HG03378 (cell line): ENCODE data around the gene NAA35.

Experiments
- ATAC-seq: cut with Tn5 transposase; IDR thresholded peaks from one replicate; pipeline ENCODE4 v1.9.1; 2021; ENCODE audit warnings: mild to moderate bottlenecking, moderate library complexity; ENCODE audit not compliant: unreplicated experiment

NAA35 gene

DNA sequence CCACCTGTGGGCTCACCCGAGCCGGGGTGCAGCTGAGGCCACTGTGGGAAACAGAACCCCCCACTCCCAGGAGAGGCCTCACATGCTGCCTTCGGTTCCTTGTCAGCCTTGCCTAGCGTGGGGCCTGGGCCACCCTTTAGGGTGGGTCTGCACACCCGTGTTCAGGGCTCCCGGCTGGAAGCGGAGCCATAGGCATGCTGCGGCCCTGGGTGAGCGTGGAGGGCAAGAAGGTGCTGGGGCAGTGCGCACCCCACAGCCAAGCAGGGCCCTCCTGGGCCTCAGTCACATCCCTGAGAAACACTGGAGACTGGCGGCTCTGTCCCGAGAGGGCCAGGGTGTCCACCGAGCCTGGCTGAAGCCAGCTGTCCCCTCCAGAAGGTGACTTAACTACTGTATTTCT is 116.5 kb downstream of the NAA35 start:
- ATAC-seq = no peak

- no peak for ATAC-seq
These were observed 121.2 kb downstream of the NAA35 start for GRCh38 chr9:86061972-86062739.

DNA sequence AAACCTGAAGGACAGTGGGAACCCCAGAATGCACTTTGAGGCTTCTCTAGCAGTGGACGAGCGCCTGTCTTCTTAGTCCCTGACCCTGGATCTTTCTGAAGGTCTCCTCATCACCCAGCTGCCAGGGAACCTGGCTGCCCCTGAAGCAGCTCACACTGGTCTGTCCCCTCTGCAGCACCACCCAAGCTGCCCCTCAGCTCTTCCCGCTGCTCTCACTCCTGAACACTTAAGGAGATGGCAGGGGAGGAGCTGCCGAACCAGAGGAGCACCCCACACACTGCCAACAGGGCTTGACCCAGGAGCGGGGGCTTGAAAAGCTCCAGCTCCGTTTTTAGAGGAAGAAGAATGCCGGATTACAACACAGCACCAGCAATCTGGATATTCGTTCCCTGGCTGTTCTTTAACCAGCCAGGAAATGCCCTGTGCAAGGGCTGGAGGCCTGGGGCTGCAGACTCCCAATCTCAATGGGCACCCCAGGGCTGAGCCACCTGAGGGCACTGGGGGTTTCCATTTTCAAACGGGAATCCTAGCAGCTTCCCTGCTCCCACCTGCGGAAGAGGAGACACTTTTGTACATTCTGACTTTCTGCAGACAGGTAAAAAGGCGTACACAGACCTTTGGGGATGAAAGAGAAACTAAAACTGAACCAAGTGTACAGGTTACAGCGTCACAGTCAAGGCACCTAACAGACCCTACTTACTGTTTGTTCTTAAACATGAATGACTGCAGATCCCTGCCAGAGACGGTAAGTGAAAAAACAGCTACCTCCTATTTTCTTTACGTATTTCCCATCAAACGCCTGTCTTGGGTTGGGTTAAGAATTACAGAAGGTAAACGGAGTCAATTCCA is 122.1 kb downstream of the NAA35 start:
- ATAC-seq = no peak

DNA sequence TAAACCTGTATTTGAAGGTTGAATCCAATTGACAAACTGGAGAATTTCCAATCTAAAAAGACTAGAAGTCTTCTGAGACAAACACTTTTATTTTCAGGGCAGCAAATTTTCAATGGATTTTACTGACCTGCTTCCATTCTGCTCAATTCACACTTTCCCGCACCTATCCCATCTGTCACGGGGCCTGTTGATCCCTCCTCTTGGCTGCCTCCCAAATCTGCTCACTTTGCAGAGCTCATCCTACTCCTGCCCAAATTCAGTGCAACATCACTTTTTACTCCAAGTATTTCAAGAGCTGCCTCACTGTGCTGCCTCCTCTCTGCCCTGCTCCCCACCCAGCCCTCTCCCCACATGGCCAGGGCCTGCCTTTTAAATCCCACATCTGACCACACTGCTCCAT is 123.3 kb downstream of the NAA35 start:
- no peak for ATAC-seq

DNA sequence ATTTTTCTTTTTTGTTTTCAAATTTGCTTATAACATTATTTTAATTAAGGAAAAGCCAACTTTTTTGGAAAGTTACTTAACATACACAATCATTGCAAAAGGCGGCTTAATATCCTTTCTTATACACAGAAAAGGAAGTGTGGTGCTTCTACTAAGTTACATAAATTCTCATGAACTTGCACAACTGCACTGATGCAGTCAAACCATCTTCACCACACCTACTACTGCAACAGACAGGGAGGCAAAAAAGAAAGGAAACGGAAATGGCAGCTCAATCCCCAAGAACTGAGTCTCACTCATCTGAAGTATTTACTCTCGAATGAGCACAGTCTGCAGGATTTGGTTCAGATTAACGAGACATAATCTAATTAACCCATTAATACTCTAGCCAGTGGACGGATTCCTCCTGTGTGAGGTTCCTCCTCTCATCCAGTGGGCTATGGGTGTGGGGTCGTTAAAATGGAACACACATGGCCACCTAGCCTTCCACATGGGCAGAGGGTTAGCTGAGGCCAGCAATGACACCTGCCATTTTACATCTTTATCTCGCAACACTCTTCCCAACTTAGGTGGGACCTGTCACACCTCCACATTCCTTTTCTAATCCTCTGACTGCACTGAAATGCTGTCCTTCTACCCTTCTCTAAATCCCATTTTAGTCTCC is 128.4 kb downstream of the NAA35 start:
- ATAC-seq = no peak
